Heart right ventricle (tissue), 16 donors: ENCODE data around the gene DVL2. TPM values are rescaled to one million over a fixed set of nuclear protein-coding genes. Genes with fewer than 3 reads are reported as not detected.

ENCODE experiments used
- ATAC-seq, 8 donors: fragments of 200-7000 bp; cut with Tn5 transposase; one replicate each; pipeline ENCODE4 v1.9.1; 2020; ENCODE audit warnings: mild to moderate bottlenecking in 8 of 8, moderate library complexity in 8 of 8, moderate number of reproducible peaks in 1 of 8
- DNase-seq, 2 donors: peaks; one replicate each; pipeline ENCODE4 v3.0.0-alpha.2; 2020
- H3K27ac ChIP-seq, 10 donors: fragments of 200-600 bp; sonication (generic) in 2 of 10; one replicate each; pipeline versions ENCODE4 v1.5.0 to v1.8.0; 2020 to 2022; ENCODE audit warnings: mild to moderate bottlenecking in 3 of 10
- H3K27me3 ChIP-seq, 7 donors: fragments of 200-600 bp; one replicate each; pipeline ENCODE4 v1.8.0; 2021 to 2022; ENCODE audit warnings: mild to moderate bottlenecking in 2 of 7
- H3K36me3 ChIP-seq, 9 donors: fragments of 200-600 bp; sonication (generic) in 1 of 9; one replicate each; pipeline versions ENCODE4 v1.5.0 to v1.8.0; 2020 to 2022; ENCODE audit warnings: mild to moderate bottlenecking in 2 of 9
- H3K4me1 ChIP-seq, 9 donors: fragments of 200-600 bp; sonication (generic) in 1 of 9; one replicate each; pipeline versions ENCODE4 v1.5.0 to v1.8.0; 2020 to 2022; ENCODE audit warnings: mild to moderate bottlenecking in 4 of 9
- H3K4me3 ChIP-seq, 10 donors: fragments of 200-600 bp; sonication (generic) in 2 of 10; one replicate each; pipeline versions ENCODE4 v1.5.0 to v1.8.0; 2020 to 2022; ENCODE audit warnings: mild to moderate bottlenecking in 7 of 10, moderate library complexity in 2 of 10
- H3K9me3 ChIP-seq, 11 donors: fragments of 200-600 bp in 10 of 11; sonication (generic) in 2 of 11; one replicate each; pipeline versions ENCODE4 v1.5.0 to v1.8.0; 2013 to 2022; ENCODE audit warnings: mild to moderate bottlenecking in 2 of 11, control low read depth in 1 of 11, moderate library complexity in 1 of 11
- CTCF ChIP-seq, 9 donors: fragments of 200-600 bp; sonication (generic) in 2 of 9; IDR thresholded peaks; one replicate each; pipeline versions ENCODE4 v1.5.0 to v1.8.0; 2021 to 2022; ENCODE audit warnings: antibody characterized with exemption in 9 of 9, mild to moderate bottlenecking in 5 of 9, moderate library complexity in 1 of 9
- WGBS, 2 donors: extraction: QIAGEN DNeasy Blood & Tissue Kit; methylation state at CpG; one replicate each; pipeline ENCODE4 v1.1.7; 2013; ENCODE audit warnings: inconsistent platforms in 1 of 2; 5-methylcytosine and 5-hydroxymethylcytosine counted together
- intact Hi-C, 10 donors: fragments of 100-400 bp; cut with DNase I; formaldehyde crosslinking; loops; one replicate each; pipeline versions ENCODE4 v1.11.1 to v1.14.2; 2022
- microRNA-seq, 2 donors: library from miRNA; unstranded; fragments of <30 nt; microRNA quantifications; one replicate each; pipeline ENCODE4 v1.2.0, GENCODE V29; 2021
- polyA plus RNA-seq, 2 donors: library from polyadenylated mRNA; stranded (reverse); fragments of 200-250 nt; gene quantifications; one replicate each; pipeline ENCODE4 v1.2.3, GENCODE V29; 2013
- total RNA-seq, 10 donors: library from RNA; stranded (reverse); fragmentation: NEBNext Ultra II Directional in 3 of 10; extraction: Animal tissue kit (Norgen Biotek cat#: 25700) in 3 of 10; gene quantifications; one replicate each; pipeline versions ENCODE4 v1.2.1 to v1.2.4, GENCODE V29; 2021 to 2023
- donor health status: Arrhythmogenic right ventricular cardiomyopathy.
- donor health status: ischemic (EF 13 %, LVEDD 7.1; RV severe dilation, severe dysfunction).
- donor health status: healthy with polysubstance abuse.
- donor health status: DM: no; HTN: yes; CAD: no.
- donor health status: DM: no; HTN: no; CAD: no.
- donor health status: ischemic (EF 25% LVEDD 6.9; RV normal size, moderate dysfunction).
- donor health status: ischemic (EF 25% LVEDD 5.7; RV mildly dilated, moderate dysfunction).
- donor health status: healthy.
- donor health status: DM: yes; HTN: yes; CAD: no.
- donor health status: Ischemic cardiomyopathy.
- donor health status: ischemic (EF 35%, LVEDD 5.7; RV mildly dilated, moderate dysfunction).
- donor health status: nonischemic (EF 11% LVEDD 7.7; RV severe dilation, severe dysfunction).
- donor health status: DM: yes; HTN: yes; CAD: no.
- donor health status: PGD.
- donor health status: ischemic (EF 29% LVEDD 5.4; RV normal size, mild dysfunction).
- donor health status: nonischemic (EF 23%, LVEDD 6.1; RV moderate dilation, normal function).

DVL2 gene
- total and polyA plus RNA-seq, 12 donors, result 10.0 to 25.6 (median 18.0) TPM

GRCh38 chr17:7177191-7177953 lies 56.9 kb downstream of the DVL2 start:
- peak; percentile 50 to 65 for DNase-seq
- TF ChIP-seq CTCF (IDR thresholded peaks at IDR 0.05), result peak; percentile 77 to 93 (median 89)
- peaks cover 0 to 37% (median 24%) of the 10 kb centered on the region in 7 donors for H3K27me3 ChIP-seq
- no peaks in the 10 kb centered on the region for H3K36me3 ChIP-seq
- intact Hi-C loops, result loop anchor here in 6 of 10 donors (1.0 to 10.0 kb wide), 5 partner anchors 40 to 263 kb away; no protein-coding TSS in a partner anchor
- 1 to 3% methylated on average over 31 of the region's 31 CpGs for WGBS, 2 donors
- peak; percentile 66 to 90 (median 82) for ATAC-seq
- no peaks in the 10 kb centered on the region for H3K9me3 ChIP-seq
- H3K4me3 ChIP-seq, result peak overlapping the region in 9 of 10 donors; percentile 14 to 59 (median 44)
- H3K27ac ChIP-seq, result peak overlapping the region in 1 of 10 donors; percentile 37
- H3K4me1 ChIP-seq, result peaks cover 0 to 27% (median 16%) of the 10 kb centered on the region in 9 donors

DNA sequence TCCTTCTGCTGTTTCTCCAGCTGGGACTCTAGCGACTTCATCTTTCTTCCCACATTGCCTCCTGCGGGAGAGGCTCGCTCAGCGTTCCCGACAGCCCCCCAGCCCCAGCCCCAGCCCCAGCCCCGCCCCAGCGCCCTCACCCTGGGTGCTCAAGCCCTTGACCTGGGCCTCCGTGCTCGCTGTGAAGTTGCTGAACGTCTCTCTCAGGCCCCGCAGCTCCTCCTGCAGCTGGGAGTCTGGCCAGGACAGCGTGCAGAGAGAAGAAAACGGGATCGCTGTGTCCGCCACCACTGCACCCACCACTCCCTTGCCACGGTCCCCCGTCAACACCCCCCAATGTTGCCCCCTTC lies 57.5 kb downstream of the DVL2 start:
- DNase-seq (no peak), ATAC-seq (peak in 5 of 8 donors; percentile 4 to 29 (median 16))
- TF ChIP-seq CTCF (IDR thresholded peaks at IDR 0.05), result no peak
- WGBS, 2 donors, result 10 to 11% methylated on average over 17 of the region's 17 CpGs
- no peaks in the 10 kb centered on the region for H3K36me3 ChIP-seq
- peaks cover 0 to 27% (median 16%) of the 10 kb centered on the region in 9 donors for H3K4me1 ChIP-seq
- peaks cover 0 to 37% (median 24%) of the 10 kb centered on the region in 7 donors for H3K27me3 ChIP-seq
- no peaks in the 10 kb centered on the region for H3K9me3 ChIP-seq
- intact Hi-C loops, result loop anchor here in 6 of 10 donors (1.0 to 10.0 kb wide), 5 partner anchors 40 to 262 kb away; no protein-coding TSS in a partner anchor
- peak overlapping the region in 6 of 10 donors; percentile 42 to 59 (median 54) for H3K4me3 ChIP-seq
- no peak overlapping the region for H3K27ac ChIP-seq

DNA sequence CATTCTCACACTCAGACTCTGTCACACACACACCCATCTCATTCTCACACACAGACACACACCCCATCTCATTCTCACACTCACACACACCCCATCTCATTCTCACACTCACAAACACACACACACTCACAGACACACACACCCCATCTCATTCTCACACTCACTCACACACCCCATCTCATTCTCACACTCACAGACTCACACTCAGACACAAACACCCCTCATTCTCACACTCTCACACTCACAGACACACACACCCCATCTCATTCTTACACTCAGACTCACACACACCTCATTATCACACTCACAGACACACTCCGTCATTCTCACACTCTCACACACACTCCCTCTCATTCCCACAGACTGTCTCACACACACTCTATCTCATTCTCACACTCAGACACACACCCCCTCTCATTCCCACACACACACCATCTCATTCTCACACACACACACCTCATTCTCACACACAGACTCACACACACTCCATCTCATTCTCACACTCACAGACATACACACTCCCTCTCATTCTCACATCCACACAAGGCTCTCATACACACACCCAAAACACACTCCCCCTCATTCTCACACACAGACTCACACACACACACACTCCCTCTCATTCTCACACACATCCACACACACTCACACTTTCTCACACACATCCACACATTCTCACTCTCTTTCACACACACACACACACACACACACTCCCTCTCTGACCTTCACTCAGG lies 58.0 kb downstream of the DVL2 start:
- Histone ChIP-seq H3K4me1 (peaks cover 0 to 27% (median 16%) of the 10 kb centered on the region in 9 donors), H3K36me3 (no peaks in the 10 kb centered on the region), H3K27me3 (peaks cover 0 to 37% (median 24%) of the 10 kb centered on the region in 7 donors), H3K4me3 (no peak overlapping the region), H3K27ac (no peak overlapping the region), H3K9me3 (peaks cover 0 to under 1% (median 0%) of the 10 kb centered on the region in 11 donors)
- WGBS, 2 donors, result 94 to 97% methylated on average over 1 of the region's 1 CpG
- intact Hi-C loops, result loop anchor here in 5 of 10 donors (2.0 to 10.0 kb wide), 4 partner anchors 39 to 261 kb away; no protein-coding TSS in a partner anchor
- ATAC-seq, result no peak
- TF ChIP-seq CTCF (IDR thresholded peaks at IDR 0.05), result no peak
- DNase-seq, result no peak

Small RNAs within 50 kb of the gene (microRNA-seq; reads per million reads assigned to microRNA genes)
- 1,035 to 1,067 reads per million in 2 donors for gene MIR324

Other genes starting within 250 kb of the DVL2 start
Only the 30 nearest of the 36 such genes appear.
- gene SLC16A13, start 198.5 kb downstream of the DVL2 start, total RNA-seq, result 1 to 10 TPM in 9 of 10 donors, under 1 TPM in 1; 0.70 to 2.1 (median 1.5) TPM
- 1 to 10 TPM; 1.1 to 2.0 TPM for gene SLC16A13, start 198.5 kb downstream of the DVL2 start, polyA plus RNA-seq
- gene SLC16A11, start 190.4 kb downstream of the DVL2 start, total RNA-seq, result 1 to 10 TPM in 1 of 10 donors, under 1 TPM in 9; 0.19 to 1.1 (median 0.48) TPM
- 1 to 10 TPM in 1 of 2 donors, under 1 TPM in 1; 0.78 to 2.1 TPM for gene SLC16A11, start 190.4 kb downstream of the DVL2 start, polyA plus RNA-seq
- 10 to 100 TPM in 1 of 10 donors, 1 to 10 TPM in 9; 1.4 to 26.3 (median 2.1) TPM for gene CLEC10A, start 154.3 kb downstream of the DVL2 start, total RNA-seq
- gene CLEC10A, start 154.3 kb downstream of the DVL2 start, polyA plus RNA-seq, result 1 to 10 TPM; 2.5 to 3.4 TPM
- under 1 TPM in 5 of 10 donors, not detected in 5; 0.16 to 0.54 (median 0.25) TPM for gene ASGR2, start 119.7 kb downstream of the DVL2 start, total RNA-seq
- under 1 TPM in 1 of 2 donors, not detected in 1; 0.41 TPM for gene ASGR2, start 119.7 kb downstream of the DVL2 start, polyA plus RNA-seq
- 1 to 10 TPM in 2 of 10 donors, under 1 TPM in 6, not detected in 2; 0.32 to 1.2 (median 0.55) TPM for gene ASGR1, start 55.1 kb downstream of the DVL2 start, total RNA-seq
- under 1 TPM; 0.59 TPM for gene ASGR1, start 55.1 kb downstream of the DVL2 start, polyA plus RNA-seq
- gene DLG4, start 14.7 kb downstream of the DVL2 start, total RNA-seq, result 10 to 100 TPM; 13.0 to 22.1 (median 16.7) TPM
- gene DLG4, start 14.7 kb downstream of the DVL2 start, polyA plus RNA-seq, result 10 to 100 TPM in 1 of 2 donors, 1 to 10 TPM in 1; 5.4 to 27.8 TPM
- 1,000 to 10,000 TPM in 7 of 10 donors, 100 to 1,000 TPM in 3; 951 to 2,054 (median 1,322) TPM for gene ACADVL, start 14.6 kb downstream of the DVL2 start, total RNA-seq
- gene ACADVL, start 14.6 kb downstream of the DVL2 start, polyA plus RNA-seq, result 1,000 to 10,000 TPM in 1 of 2 donors, 100 to 1,000 TPM in 1; 807 to 4,806 TPM
- gene PHF23, start 4.9 kb upstream of the DVL2 start, total RNA-seq, result 10 to 100 TPM; 17.7 to 24.5 (median 22.6) TPM
- 10 to 100 TPM; 16.1 to 25.0 TPM for gene PHF23, start 4.9 kb upstream of the DVL2 start, polyA plus RNA-seq
- gene GABARAP, start 7.9 kb upstream of the DVL2 start, total RNA-seq, result 100 to 1,000 TPM; 440 to 567 (median 501) TPM
- 100 to 1,000 TPM; 540 to 733 TPM for gene GABARAP, start 7.9 kb upstream of the DVL2 start, polyA plus RNA-seq
- gene CTDNEP1, start 17.2 kb upstream of the DVL2 start, total RNA-seq, result 100 to 1,000 TPM in 8 of 10 donors, 10 to 100 TPM in 2; 94.6 to 135 (median 110) TPM
- 100 to 1,000 TPM in 1 of 2 donors, 10 to 100 TPM in 1; 56.3 to 116 TPM for gene CTDNEP1, start 17.2 kb upstream of the DVL2 start, polyA plus RNA-seq
- 100 to 1,000 TPM in 1 of 10 donors, 10 to 100 TPM in 9; 30.8 to 110 (median 54.8) TPM for gene ELP5, start 17.7 kb upstream of the DVL2 start, total RNA-seq
- gene ELP5, start 17.7 kb upstream of the DVL2 start, polyA plus RNA-seq, result 10 to 100 TPM; 29.0 to 41.4 TPM
- 1 to 10 TPM in 3 of 10 donors, under 1 TPM in 7; 0.39 to 2.5 (median 0.80) TPM for gene CLDN7, start 28.0 kb upstream of the DVL2 start, total RNA-seq
- 1 to 10 TPM; 1.3 to 1.6 TPM for gene CLDN7, start 28.0 kb upstream of the DVL2 start, polyA plus RNA-seq
- 100 to 1,000 TPM in 9 of 10 donors, 10 to 100 TPM in 1; 98.1 to 186 (median 177) TPM for gene SLC2A4, start 47.2 kb upstream of the DVL2 start, total RNA-seq
- gene SLC2A4, start 47.2 kb upstream of the DVL2 start, polyA plus RNA-seq, result 100 to 1,000 TPM in 1 of 2 donors, 10 to 100 TPM in 1; 41.8 to 140 TPM
- 1 to 10 TPM in 7 of 10 donors, under 1 TPM in 3; 0.42 to 1.9 (median 1.2) TPM for gene YBX2, start 60.1 kb upstream of the DVL2 start, total RNA-seq
- 1 to 10 TPM in 1 of 2 donors, under 1 TPM in 1; 0.49 to 2.6 TPM for gene YBX2, start 60.1 kb upstream of the DVL2 start, polyA plus RNA-seq
- gene EIF5A, start 73.1 kb upstream of the DVL2 start, total RNA-seq, result 100 to 1,000 TPM; 197 to 444 (median 248) TPM
- 100 to 1,000 TPM; 457 to 716 TPM for gene EIF5A, start 73.1 kb upstream of the DVL2 start, polyA plus RNA-seq
- 10 to 100 TPM; 49.1 to 81.1 (median 57.4) TPM for gene GPS2, start 80.8 kb upstream of the DVL2 start, total RNA-seq
- 100 to 1,000 TPM; 103 to 105 TPM for gene GPS2, start 80.8 kb upstream of the DVL2 start, polyA plus RNA-seq
- gene NEURL4, start 94.8 kb upstream of the DVL2 start, total RNA-seq, result 10 to 100 TPM; 21.7 to 45.9 (median 28.7) TPM
- gene NEURL4, start 94.8 kb upstream of the DVL2 start, polyA plus RNA-seq, result 10 to 100 TPM; 22.4 to 55.5 TPM
- gene ACAP1, start 102.0 kb upstream of the DVL2 start, total RNA-seq, result 10 to 100 TPM in 7 of 10 donors, 1 to 10 TPM in 3; 7.4 to 23.4 (median 16.7) TPM
- gene ACAP1, start 102.0 kb upstream of the DVL2 start, polyA plus RNA-seq, result 1 to 10 TPM; 2.4 to 9.7 TPM
- 1 to 10 TPM; 4.3 to 8.5 (median 5.3) TPM for gene KCTD11, start 117.6 kb upstream of the DVL2 start, total RNA-seq
- gene KCTD11, start 117.6 kb upstream of the DVL2 start, polyA plus RNA-seq, result 1 to 10 TPM; 4.5 to 6.6 TPM
- gene TMEM95, start 120.6 kb upstream of the DVL2 start, total RNA-seq, result under 1 TPM in 1 of 10 donors, not detected in 9; 0.39 TPM
- gene TMEM95, start 120.6 kb upstream of the DVL2 start, polyA plus RNA-seq, result not detected
- 1 to 10 TPM; 1.1 to 4.4 (median 2.1) TPM for gene TNK1, start 146.6 kb upstream of the DVL2 start, total RNA-seq
- gene TNK1, start 146.6 kb upstream of the DVL2 start, polyA plus RNA-seq, result 1 to 10 TPM; 1.9 to 3.5 TPM
- 10 to 100 TPM; 14.4 to 28.7 (median 17.1) TPM for gene PLSCR3, start 160.0 kb upstream of the DVL2 start, total RNA-seq
- gene PLSCR3, start 160.0 kb upstream of the DVL2 start, polyA plus RNA-seq, result 10 to 100 TPM; 23.3 to 32.9 TPM
- 10 to 100 TPM; 61.8 to 83.2 (median 74.2) TPM for gene TMEM256, start 169.6 kb upstream of the DVL2 start, total RNA-seq
- 100 to 1,000 TPM in 1 of 2 donors, 10 to 100 TPM in 1; 89.1 to 169 TPM for gene TMEM256, start 169.6 kb upstream of the DVL2 start, polyA plus RNA-seq
- gene NLGN2, start 173.3 kb upstream of the DVL2 start, total RNA-seq, result 10 to 100 TPM in 2 of 10 donors, 1 to 10 TPM in 8; 3.6 to 15.8 (median 6.4) TPM
- 1 to 10 TPM; 7.3 to 7.6 TPM for gene NLGN2, start 173.3 kb upstream of the DVL2 start, polyA plus RNA-seq
- not detected for gene SPEM1, start 185.8 kb upstream of the DVL2 start, total RNA-seq
- gene SPEM1, start 185.8 kb upstream of the DVL2 start, polyA plus RNA-seq, result not detected
- gene SPEM2, start 191.1 kb upstream of the DVL2 start, total RNA-seq, result not detected
- gene SPEM2, start 191.1 kb upstream of the DVL2 start, polyA plus RNA-seq, result not detected
- not detected for gene SPEM3, start 194.3 kb upstream of the DVL2 start, total RNA-seq
- gene SPEM3, start 194.3 kb upstream of the DVL2 start, polyA plus RNA-seq, result not detected
- gene TMEM102, start 200.9 kb upstream of the DVL2 start, total RNA-seq, result 1 to 10 TPM; 1.2 to 3.5 (median 2.2) TPM
- 1 to 10 TPM; 2.0 to 4.2 TPM for gene TMEM102, start 200.9 kb upstream of the DVL2 start, polyA plus RNA-seq
- 10 to 100 TPM in 2 of 10 donors, 1 to 10 TPM in 8; 4.6 to 15.9 (median 8.1) TPM for gene FGF11, start 205.0 kb upstream of the DVL2 start, total RNA-seq
- 1 to 10 TPM; 2.0 to 7.2 TPM for gene FGF11, start 205.0 kb upstream of the DVL2 start, polyA plus RNA-seq
- gene CHRNB1, start 210.5 kb upstream of the DVL2 start, total RNA-seq, result 10 to 100 TPM in 6 of 10 donors, 1 to 10 TPM in 4; 5.4 to 13.1 (median 10.3) TPM
- gene CHRNB1, start 210.5 kb upstream of the DVL2 start, polyA plus RNA-seq, result 10 to 100 TPM; 10.2 to 25.4 TPM